Stimulated activated CD8-positive, alpha-beta memory T cell treated with anti-CD3 and anti-CD28 coated beads, Interleukin-2, amount 100 ng/mL, for 1 hour (primary cell): ENCODE data around the gene KDM2B.
"Not testable (repeated sequence)": the region's sequence is repeated elsewhere in the genome, so short reads cannot be mapped to it uniquely, and the experiment has no call there.

Source experiments
- DNase-seq, 2 donors: peaks; one replicate each; pipeline ENCODE4 v3.0.0-alpha.2; 2020; ENCODE audit warnings: low read depth in 2 of 2

The KDM2B gene

DNA sequence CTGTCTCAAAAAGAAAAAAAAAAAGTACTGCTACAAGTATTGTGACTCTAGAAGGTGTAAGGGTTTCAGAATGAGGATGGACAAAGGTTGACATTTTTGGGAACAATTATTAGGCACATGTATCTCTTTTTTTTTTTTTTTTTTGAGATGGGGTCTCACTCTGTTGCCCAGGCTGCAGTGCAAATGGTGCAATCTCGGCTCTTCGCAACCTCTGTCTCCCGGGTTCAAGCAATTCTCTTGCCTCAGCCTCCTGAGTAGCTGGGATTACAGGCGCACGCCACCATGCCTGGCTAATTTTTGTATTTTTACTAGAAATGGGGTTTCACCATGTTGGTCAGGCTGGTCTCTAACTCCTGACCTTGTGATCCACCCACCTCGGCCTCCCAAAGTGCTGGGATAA, 195.9 kb downstream of the KDM2B start:
- not testable (repeated sequence) for DNase-seq

DNA sequence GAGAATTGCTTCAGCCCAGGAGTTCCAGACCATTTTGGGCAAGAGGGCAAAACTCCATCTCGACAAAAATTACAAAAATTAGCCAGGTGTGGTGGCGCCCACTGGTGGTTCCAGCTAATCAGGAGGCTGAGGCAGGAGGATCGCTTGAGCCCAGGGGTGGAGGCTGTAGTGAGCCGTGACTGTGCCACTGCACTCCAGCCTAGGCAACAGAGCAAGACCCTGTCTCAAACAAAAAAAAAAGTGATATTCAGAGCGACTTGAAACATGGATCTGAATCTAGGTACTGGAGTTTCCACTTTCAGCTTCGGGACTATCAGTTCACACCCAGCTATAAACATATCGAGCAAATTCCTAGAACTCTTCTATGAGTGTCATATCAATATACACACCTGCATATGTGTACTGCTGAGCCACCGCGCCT, 197.2 kb downstream of the KDM2B start:
- DNase-seq, result no peak

DNA sequence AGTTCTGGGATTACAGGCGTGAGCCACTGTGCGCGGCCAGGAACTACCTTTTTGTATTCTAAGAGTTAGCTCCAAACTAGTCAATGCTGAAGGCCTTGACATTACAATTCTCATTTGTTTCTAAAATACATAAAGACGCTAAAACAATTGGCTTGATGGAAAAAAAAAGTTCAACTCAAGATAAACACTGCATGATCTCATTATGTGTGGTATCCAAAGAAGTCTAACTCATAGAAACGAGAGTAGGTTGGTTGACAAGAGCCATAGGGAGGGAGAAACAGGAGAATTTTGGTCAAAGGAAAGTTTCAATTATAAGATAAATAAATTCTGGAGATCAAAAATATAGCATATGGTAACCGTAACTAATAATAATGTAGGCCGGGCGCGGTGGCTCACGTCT, 200.9 kb downstream of the KDM2B start:
- no peak for DNase-seq
